Breast epithelium (tissue), 3 donors: ENCODE results near the gene EDEM1.

ENCODE experiments used
- POLR2A ChIP-seq: fragments of 450-650 bp; IDR thresholded peaks from one replicate; pipeline ENCODE4 v1.6.1; 2016; ENCODE audit warnings: antibody characterized with exemption, mild to moderate bottlenecking, moderate library complexity
- POLR2AphosphoS5 ChIP-seq, 3 donors: sonication (generic); formaldehyde crosslinking; IDR thresholded peaks; one replicate each; pipeline ENCODE4 v1.6.1; 2017; ENCODE audit warnings: antibody characterized with exemption in 3 of 3
- TF ChIP-seq, protein P1 (sequence below), 3 donors: fragments of 450-650 bp; IDR thresholded peaks; one replicate each; pipeline ENCODE4 v1.5.1; 2016 to 2017; ENCODE audit warnings: antibody characterized with exemption in 3 of 3, mild to moderate bottlenecking in 3 of 3, moderate library complexity in 3 of 3

DNA sequence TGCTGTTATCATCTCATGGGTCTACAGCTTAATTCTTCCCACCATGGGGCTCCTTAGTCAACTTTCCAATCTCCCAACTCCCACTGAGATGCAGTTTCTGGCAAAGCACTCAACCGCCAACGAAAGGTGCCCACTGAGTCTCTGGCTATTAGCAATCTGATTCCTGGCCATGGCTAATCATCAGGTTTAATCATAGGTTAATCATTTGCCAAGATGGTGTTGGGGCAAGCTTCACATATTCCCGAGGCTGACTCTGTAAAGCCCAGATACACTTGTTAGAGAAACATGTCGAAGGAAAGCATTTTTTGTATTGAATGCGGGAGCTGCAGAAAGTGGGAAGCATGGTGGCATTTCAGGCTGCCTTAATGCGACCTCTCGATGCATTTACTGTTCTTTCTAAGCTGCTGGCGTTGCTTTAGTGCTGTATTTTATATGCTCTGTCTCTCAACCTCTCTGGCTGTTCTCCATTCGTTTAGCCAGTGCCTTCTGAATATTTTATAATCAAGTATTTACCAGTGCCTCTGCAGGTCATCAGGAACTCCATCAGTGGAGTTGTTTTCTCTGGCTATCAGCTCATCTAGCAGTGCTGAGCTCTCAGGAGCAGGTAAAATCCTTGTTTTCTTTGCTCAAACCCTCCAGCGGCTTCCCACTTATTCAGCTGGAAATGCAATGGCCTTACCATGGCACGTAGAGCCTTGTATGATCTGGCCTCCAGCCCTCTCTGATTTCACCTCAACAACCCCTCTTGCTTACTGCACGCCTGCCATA, 67.0 kb downstream of the EDEM1 start:
- TF ChIP-seq, protein P1, sequence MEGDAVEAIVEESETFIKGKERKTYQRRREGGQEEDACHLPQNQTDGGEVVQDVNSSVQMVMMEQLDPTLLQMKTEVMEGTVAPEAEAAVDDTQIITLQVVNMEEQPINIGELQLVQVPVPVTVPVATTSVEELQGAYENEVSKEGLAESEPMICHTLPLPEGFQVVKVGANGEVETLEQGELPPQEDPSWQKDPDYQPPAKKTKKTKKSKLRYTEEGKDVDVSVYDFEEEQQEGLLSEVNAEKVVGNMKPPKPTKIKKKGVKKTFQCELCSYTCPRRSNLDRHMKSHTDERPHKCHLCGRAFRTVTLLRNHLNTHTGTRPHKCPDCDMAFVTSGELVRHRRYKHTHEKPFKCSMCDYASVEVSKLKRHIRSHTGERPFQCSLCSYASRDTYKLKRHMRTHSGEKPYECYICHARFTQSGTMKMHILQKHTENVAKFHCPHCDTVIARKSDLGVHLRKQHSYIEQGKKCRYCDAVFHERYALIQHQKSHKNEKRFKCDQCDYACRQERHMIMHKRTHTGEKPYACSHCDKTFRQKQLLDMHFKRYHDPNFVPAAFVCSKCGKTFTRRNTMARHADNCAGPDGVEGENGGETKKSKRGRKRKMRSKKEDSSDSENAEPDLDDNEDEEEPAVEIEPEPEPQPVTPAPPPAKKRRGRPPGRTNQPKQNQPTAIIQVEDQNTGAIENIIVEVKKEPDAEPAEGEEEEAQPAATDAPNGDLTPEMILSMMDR (IDR thresholded peaks at IDR 0.05): no peak
- no peak for TF ChIP-seq POLR2A
- no peak for TF ChIP-seq POLR2AphosphoS5 (IDR thresholded peaks at IDR 0.05)
